Osteoblast (primary cell): ENCODE measurements around the gene C2orf42. TPM values are rescaled to one million over a fixed set of nuclear protein-coding genes. Genes with fewer than 3 reads are reported as not detected.

Source experiments
- DNase-seq: peaks from one replicate; pipeline ENCODE4 v3.0.0; 2011; ENCODE audit warnings: low spot score, mixed read lengths; ENCODE audit not compliant: insufficient read length; ENCODE audit errors: missing footprints
- H2AFZ ChIP-seq: 2 replicates; pipeline ENCODE4 v1.6.0; 2011; ENCODE audit warnings: mild to moderate bottlenecking, low read length
- H3K27ac ChIP-seq: 2 replicates; pipeline ENCODE4 v1.5.1; 2011; ENCODE audit warnings: mild to moderate bottlenecking, low read depth, low read length, moderate library complexity
- H3K27me3 ChIP-seq: 2 replicates; pipeline ENCODE4 v1.6.0; 2012; ENCODE audit warnings: mild to moderate bottlenecking, control low read depth, inconsistent platforms, low read length, moderate library complexity; ENCODE audit not compliant: insufficient read depth
- H3K36me3 ChIP-seq: 2 replicates; pipeline ENCODE4 v1.5.1; 2011; ENCODE audit warnings: mild to moderate bottlenecking, low read length, control low read depth, moderate library complexity; ENCODE audit not compliant: insufficient read depth
- H3K4me1 ChIP-seq: 2 replicates; pipeline ENCODE4 v1.5.1; 2011; ENCODE audit warnings: mild to moderate bottlenecking, low read length, control low read depth, moderate library complexity; ENCODE audit not compliant: insufficient read depth
- H3K4me2 ChIP-seq: 2 replicates; pipeline ENCODE4 v1.6.0; 2011; ENCODE audit warnings: mild to moderate bottlenecking, low read length; ENCODE audit not compliant: insufficient read depth
- H3K4me3 ChIP-seq: fragments of 200-600 bp; sonication (generic); 3 replicates; pipeline ENCODE4 v1.5.1; 2012; ENCODE audit warnings: mild to moderate bottlenecking, low read length, inconsistent platforms; ENCODE audit not compliant: insufficient read depth
- H3K79me2 ChIP-seq: 2 replicates; pipeline ENCODE4 v1.6.0; 2012; ENCODE audit warnings: mild to moderate bottlenecking, low read length, control low read depth, inconsistent platforms; ENCODE audit not compliant: insufficient read depth
- H3K9me3 ChIP-seq: 2 replicates; pipeline ENCODE4 v1.5.1; 2011; ENCODE audit warnings: low read depth, low read length, control low read depth
- H4K20me1 ChIP-seq: 2 replicates; pipeline ENCODE4 v1.6.0; 2012; ENCODE audit warnings: mild to moderate bottlenecking, low read length, control low read depth; ENCODE audit not compliant: insufficient read depth
- total RNA-seq: library from RNA; depleted of rRNA; stranded (reverse); fragments of >200 nt; gene quantifications from 2 replicates; pipeline ENCODE4 v1.2.3, GENCODE V29; 2012
- TF ChIP-seq, protein P1 (sequence below): IDR thresholded peaks from 2 replicates; pipeline ENCODE4 v1.5.1; 2011; ENCODE audit warnings: mild to moderate bottlenecking, low read depth, low read length, moderate library complexity; ENCODE audit errors: extremely low read depth

The C2orf42 gene
- total RNA-seq, 1 donor = 25.0 TPM

DNA sequence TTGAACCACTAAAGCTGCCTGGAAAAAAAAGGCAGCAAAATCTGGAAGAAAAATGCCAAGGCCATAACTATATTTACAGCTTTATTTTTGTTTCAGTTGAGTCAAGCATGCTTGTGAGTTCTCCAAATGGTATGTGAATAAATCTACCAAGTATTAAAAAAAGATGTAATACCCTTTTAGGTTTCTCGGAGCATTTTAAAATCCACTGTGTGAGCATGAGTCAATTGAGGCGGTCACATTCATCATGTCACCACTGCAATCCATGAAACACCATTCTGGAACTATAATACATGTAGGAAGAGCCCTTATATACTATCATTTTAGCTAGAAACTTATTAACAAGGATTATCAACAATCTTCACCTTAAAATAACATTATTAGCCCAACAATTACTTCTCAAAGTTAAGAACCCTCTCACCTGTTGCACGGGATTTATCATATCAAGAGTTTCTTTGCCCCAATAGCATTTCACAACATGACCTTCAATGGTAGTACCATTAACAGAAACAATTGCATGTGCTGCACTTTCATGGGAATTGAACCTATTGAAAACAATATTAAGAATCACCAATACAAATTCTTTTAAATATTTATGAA is 24.2 kb upstream of the C2orf42 start:
- H3K4me3 ChIP-seq = no peak overlapping the region
- H3K27ac ChIP-seq = peak overlapping the region; percentile 6
- peaks cover 49% of the 10 kb centered on the region for H3K36me3 ChIP-seq
- TF ChIP-seq, protein P1, sequence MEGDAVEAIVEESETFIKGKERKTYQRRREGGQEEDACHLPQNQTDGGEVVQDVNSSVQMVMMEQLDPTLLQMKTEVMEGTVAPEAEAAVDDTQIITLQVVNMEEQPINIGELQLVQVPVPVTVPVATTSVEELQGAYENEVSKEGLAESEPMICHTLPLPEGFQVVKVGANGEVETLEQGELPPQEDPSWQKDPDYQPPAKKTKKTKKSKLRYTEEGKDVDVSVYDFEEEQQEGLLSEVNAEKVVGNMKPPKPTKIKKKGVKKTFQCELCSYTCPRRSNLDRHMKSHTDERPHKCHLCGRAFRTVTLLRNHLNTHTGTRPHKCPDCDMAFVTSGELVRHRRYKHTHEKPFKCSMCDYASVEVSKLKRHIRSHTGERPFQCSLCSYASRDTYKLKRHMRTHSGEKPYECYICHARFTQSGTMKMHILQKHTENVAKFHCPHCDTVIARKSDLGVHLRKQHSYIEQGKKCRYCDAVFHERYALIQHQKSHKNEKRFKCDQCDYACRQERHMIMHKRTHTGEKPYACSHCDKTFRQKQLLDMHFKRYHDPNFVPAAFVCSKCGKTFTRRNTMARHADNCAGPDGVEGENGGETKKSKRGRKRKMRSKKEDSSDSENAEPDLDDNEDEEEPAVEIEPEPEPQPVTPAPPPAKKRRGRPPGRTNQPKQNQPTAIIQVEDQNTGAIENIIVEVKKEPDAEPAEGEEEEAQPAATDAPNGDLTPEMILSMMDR = no peak
- no peaks in the 10 kb centered on the region for H3K9me3 ChIP-seq
- H3K4me1 ChIP-seq = peaks cover 21% of the 10 kb centered on the region
- H3K79me2 ChIP-seq = peaks cover 2% of the 10 kb centered on the region
- H3K4me2 ChIP-seq = peak overlapping the region; percentile 61
- no peak overlapping the region for H2AFZ ChIP-seq
- peaks cover 5% of the 10 kb centered on the region for H4K20me1 ChIP-seq
- DNase-seq = peak; percentile 83
- no peaks in the 10 kb centered on the region for H3K27me3 ChIP-seq

DNA sequence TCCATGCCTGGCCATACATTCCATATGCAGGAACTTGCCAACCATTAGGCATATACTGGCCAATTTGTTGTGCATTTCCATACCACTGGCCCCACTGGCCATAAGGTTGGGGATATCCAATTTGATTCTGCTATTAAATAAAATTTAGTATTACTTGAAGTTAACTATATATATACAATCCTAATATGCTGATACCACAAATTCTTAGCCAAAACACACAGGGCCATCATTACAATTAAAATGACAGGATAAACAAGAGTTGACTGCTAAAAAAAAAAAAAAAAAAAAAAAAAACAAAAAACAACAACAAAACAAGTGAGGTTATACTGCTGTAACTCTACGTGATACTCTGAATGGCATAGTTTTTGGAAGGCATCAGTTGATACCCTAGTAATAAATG is 23.5 kb upstream of the C2orf42 start:
- Histone ChIP-seq H3K9me3 (no peaks in the 10 kb centered on the region), H3K4me1 (peaks cover 21% of the 10 kb centered on the region), H2AFZ (no peak overlapping the region), H3K27me3 (no peaks in the 10 kb centered on the region), H3K4me3 (no peak overlapping the region), H3K4me2 (peak overlapping the region; percentile 61), H4K20me1 (peaks cover 5% of the 10 kb centered on the region), H3K27ac (peak overlapping the region; percentile 6), H3K36me3 (peaks cover 42% of the 10 kb centered on the region), H3K79me2 (peaks cover 2% of the 10 kb centered on the region)
- no peak for DNase-seq
- TF ChIP-seq, protein P1 = no peak

DNA sequence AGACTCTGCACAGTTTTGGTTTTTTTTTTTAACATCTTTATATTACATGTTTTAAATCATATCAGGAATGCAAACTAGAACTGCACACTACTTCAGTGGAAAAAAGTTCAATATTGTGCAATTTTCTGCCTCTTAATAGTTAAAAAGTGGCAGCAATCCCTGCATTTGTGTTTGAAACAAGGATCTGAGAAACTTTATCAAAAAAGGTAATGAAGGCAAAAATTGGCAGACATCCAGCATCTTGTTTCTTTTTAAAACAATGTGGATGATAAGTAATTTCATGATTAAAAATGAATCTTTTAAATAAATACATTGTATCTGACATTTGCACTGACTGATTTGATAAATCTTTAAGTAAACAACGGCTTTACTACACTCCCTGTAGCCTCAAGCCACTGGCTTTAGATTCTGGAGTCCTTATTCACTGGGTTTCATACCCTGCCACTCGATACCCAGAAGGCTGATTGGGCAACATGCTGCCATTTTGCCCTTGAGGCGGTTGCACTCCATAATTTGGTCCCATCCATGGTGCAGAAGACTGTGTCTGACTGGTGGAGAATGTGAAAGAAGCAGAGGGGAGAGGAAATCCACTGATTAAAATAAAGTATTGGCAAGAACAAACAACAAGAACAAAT is 21.6 kb upstream of the C2orf42 start:
- Histone ChIP-seq H3K27ac (no peak overlapping the region), H3K36me3 (peaks cover 30% of the 10 kb centered on the region), H3K9me3 (no peaks in the 10 kb centered on the region), H3K27me3 (no peaks in the 10 kb centered on the region), H2AFZ (no peak overlapping the region), H3K4me3 (no peak overlapping the region), H3K79me2 (no peaks in the 10 kb centered on the region), H4K20me1 (peaks cover 5% of the 10 kb centered on the region), H3K4me1 (peaks cover 21% of the 10 kb centered on the region), H3K4me2 (no peak overlapping the region)
- TF ChIP-seq, protein P1 = no peak
- DNase-seq = no peak

DNA sequence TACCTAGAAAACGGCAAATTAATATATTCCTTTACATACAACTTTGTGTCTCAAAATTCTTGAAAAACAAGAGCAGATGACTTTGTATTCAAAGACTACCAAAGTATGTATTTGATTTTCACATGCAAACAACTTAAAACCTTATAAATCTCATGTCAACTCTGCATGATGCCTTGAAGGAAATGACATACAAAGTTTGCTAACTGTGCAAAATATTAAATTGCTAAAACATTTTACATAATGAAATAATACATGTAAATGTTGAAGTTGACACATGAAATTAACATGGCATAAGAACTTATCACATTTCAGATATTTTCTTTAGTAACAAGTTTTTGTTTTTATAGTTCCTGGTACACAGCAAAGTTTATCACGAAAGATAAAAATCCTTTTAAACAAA is 20.8 kb upstream of the C2orf42 start:
- Histone ChIP-seq H3K4me2 (no peak overlapping the region), H3K4me1 (peaks cover 21% of the 10 kb centered on the region), H3K4me3 (no peak overlapping the region), H3K9me3 (no peaks in the 10 kb centered on the region), H3K36me3 (peaks cover 26% of the 10 kb centered on the region), H4K20me1 (peaks cover 5% of the 10 kb centered on the region), H3K27me3 (no peaks in the 10 kb centered on the region), H3K79me2 (no peaks in the 10 kb centered on the region), H3K27ac (no peak overlapping the region), H2AFZ (no peak overlapping the region)
- TF ChIP-seq, protein P1 = no peak
- no peak for DNase-seq
